Neural crest cell (in vitro differentiated cells): ENCODE results near the gene OGA. TPM values are rescaled to one million over a fixed set of nuclear protein-coding genes. Genes with fewer than 3 reads are reported as not detected.

Experiments
- DNase-seq: peaks from one replicate; pipeline ENCODE4 v3.0.0; 2021; ENCODE audit warnings: low read depth, mixed read lengths, low spot score
- H3K27ac Mint-ChIP-seq: one replicate; pipeline ENCODE4 v1.8.0; 2021; ENCODE audit warnings: mild to moderate bottlenecking, mixed read lengths; ENCODE audit not compliant: unreplicated experiment
- H3K27me3 Mint-ChIP-seq: 2 replicates; pipeline ENCODE4 v1.8.0; 2021; ENCODE audit warnings: low read depth, mild to moderate bottlenecking, mixed read lengths
- H3K36me3 Mint-ChIP-seq: 2 replicates; pipeline ENCODE4 v1.8.0; 2021; ENCODE audit warnings: low read depth, mild to moderate bottlenecking, mixed read lengths
- H3K4me1 Mint-ChIP-seq: 2 replicates; pipeline ENCODE4 v1.8.0; 2021; ENCODE audit warnings: mixed read lengths
- H3K4me3 Mint-ChIP-seq: one replicate; pipeline ENCODE4 v1.8.0; 2021; ENCODE audit warnings: mild to moderate bottlenecking, mixed read lengths
- H3K9me3 Mint-ChIP-seq: 2 replicates; pipeline ENCODE4 v1.8.0; 2021; ENCODE audit warnings: mixed read lengths
- CTCF ChIP-seq: fragments of 200-600 bp; sonication (generic); conservative IDR thresholded peaks from 2 replicates; pipeline ENCODE4 v1.5.0; 2021; ENCODE audit warnings: antibody characterized with exemption, mild to moderate bottlenecking
- long read RNA-seq: library from polyadenylated mRNA; unstranded; transcript quantifications from one replicate; pipeline ENCODE4 v2.0.0, GENCODE V29; 2020
- total RNA-seq: library from RNA; stranded (reverse); gene quantifications from 2 replicates; pipeline ENCODE4 v1.2.1, GENCODE V29; 2021

OGA gene
- 101 and 102 TPM in 2 replicates for total RNA-seq
- long read RNA-seq, transcript OGA-206 (3 exons, 743 nt) = major isoform, 5 of 35 reads
- long read RNA-seq, partial matches to known transcripts = 20 of 35 reads
- long read RNA-seq, other reads (novel, unspliced or antisense) = 8 of 35 reads

GRCh38 chr10:101818119-101818871 is at the start of gene OGA:
TSS of gene OGA (minus strand) at chr10:101818444. CDS start at chr10:101818022, 422 bp downstream.
- peak; percentile 91 for DNase-seq
- Mint-ChIP-seq H3K9me3 (no peaks in the 10 kb centered on the region), H3K27ac (peak within 1 kb of the TSS; percentile 99), H3K4me1 (peaks cover 49% of the 10 kb centered on the region), H3K27me3 (peaks cover 4% of the 10 kb centered on the region), H3K36me3 (no peaks in the 10 kb centered on the region), H3K4me3 (peak within 1 kb of the TSS; percentile 98)
- TF ChIP-seq CTCF = no peak

DNA sequence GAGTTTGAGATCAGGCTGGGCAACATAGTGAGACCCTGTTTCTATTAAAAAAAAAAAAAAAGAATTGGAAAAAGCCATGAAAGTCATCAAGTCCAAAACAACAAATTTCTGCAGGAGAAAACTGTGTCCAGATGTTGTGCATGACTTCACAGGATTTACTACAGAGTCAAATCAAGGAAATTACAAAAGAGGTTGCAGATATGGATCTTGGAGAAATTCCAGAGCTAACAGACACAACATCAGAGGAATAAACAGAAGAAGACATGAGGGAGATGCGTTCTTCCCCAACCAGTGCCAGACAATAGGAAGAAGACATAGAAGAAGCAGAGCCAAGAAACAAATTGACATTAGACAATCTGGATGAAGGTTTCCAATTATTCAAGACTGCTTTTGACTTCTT is 49.7 kb upstream of the OGA start:
- H3K4me3 Mint-ChIP-seq = no peak overlapping the region
- TF ChIP-seq CTCF = no peak
- H3K36me3 Mint-ChIP-seq = peaks cover 5% of the 10 kb centered on the region
- H3K27me3 Mint-ChIP-seq = no peaks in the 10 kb centered on the region
- H3K27ac Mint-ChIP-seq = no peak overlapping the region
- no peaks in the 10 kb centered on the region for H3K9me3 Mint-ChIP-seq
- DNase-seq = no peak
- no peaks in the 10 kb centered on the region for H3K4me1 Mint-ChIP-seq

DNA sequence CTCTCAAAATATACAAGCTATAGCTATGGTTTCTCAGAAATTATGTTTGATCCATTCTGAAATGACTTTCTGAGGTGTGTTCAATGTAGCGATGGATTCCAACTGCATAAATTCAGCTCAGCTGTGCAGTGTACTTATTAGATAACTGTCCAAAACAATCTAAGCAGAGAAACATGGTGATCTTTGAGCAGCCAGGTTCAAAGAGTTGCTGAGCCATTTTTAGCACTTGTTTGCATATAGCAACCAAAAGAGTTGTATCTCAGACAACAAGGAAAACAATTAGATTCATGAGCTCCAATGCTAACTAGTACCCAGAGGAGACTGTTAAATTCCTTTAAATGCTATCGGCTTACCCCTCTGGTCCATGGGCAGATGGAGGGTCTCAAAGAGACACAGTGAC is 41.3 kb upstream of the OGA start:
- no peaks in the 10 kb centered on the region for H3K4me1 Mint-ChIP-seq
- H3K4me3 Mint-ChIP-seq = no peak overlapping the region
- peaks cover 21% of the 10 kb centered on the region for H3K36me3 Mint-ChIP-seq
- H3K27ac Mint-ChIP-seq = no peak overlapping the region
- peaks cover 8% of the 10 kb centered on the region for H3K9me3 Mint-ChIP-seq
- no peak for DNase-seq
- TF ChIP-seq CTCF = no peak
- no peaks in the 10 kb centered on the region for H3K27me3 Mint-ChIP-seq

- H3K4me3 Mint-ChIP-seq = no peak overlapping the region
- H3K27ac Mint-ChIP-seq = no peak overlapping the region
- H3K36me3 Mint-ChIP-seq = peaks cover 17% of the 10 kb centered on the region
Measured at GRCh38 chr10:101858723-101859500, 40.7 kb upstream of the OGA start.

More at GRCh38 chr10:101858723-101859500, 40.7 kb upstream of the OGA start:
- no peak for TF ChIP-seq CTCF
- no peaks in the 10 kb centered on the region for H3K4me1 Mint-ChIP-seq
- DNase-seq = no peak
- H3K9me3 Mint-ChIP-seq = peaks cover 8% of the 10 kb centered on the region
- no peaks in the 10 kb centered on the region for H3K27me3 Mint-ChIP-seq
